Heart left ventricle (tissue), 13 donors: ENCODE results near the gene MYOF.

Source experiments
- POLR2A ChIP-seq, 2 donors: fragments of 450-650 bp; IDR thresholded peaks; one replicate each; pipeline ENCODE4 v1.6.1; 2017; ENCODE audit warnings: antibody characterized with exemption in 2 of 2, mild to moderate bottlenecking in 2 of 2, moderate library complexity in 2 of 2
- TF ChIP-seq, protein P1 (sequence below), 12 donors: fragments of 200-600 bp; sonication (generic) in 4 of 12; IDR thresholded peaks; one replicate each; pipeline versions ENCODE4 v1.5.0 to v1.8.0; 2018 to 2022; ENCODE audit warnings: antibody characterized with exemption in 12 of 12, mild to moderate bottlenecking in 5 of 12
- donor health status: ischemic (EF 13 %, LVEDD 7.1; RV severe dilation, severe dysfunction).
- donor health status: DM: no; HTN: yes; CAD: no.
- donor health status: DM: no; HTN: no; CAD: no.
- donor health status: ischemic (EF 25% LVEDD 6.9; RV normal size, moderate dysfunction).
- donor health status: ischemic (EF 25% LVEDD 5.7; RV mildly dilated, moderate dysfunction).
- donor health status: ischemic (EF 35%, LVEDD 5.7; RV mildly dilated, moderate dysfunction).
- donor health status: nonischemic (EF 11% LVEDD 7.7; RV severe dilation, severe dysfunction).
- donor health status: DM: yes; HTN: yes; CAD: no.
- donor health status: PGD.
- donor health status: ischemic (EF 29% LVEDD 5.4; RV normal size, mild dysfunction).
- donor health status: nonischemic (EF 23%, LVEDD 6.1; RV moderate dilation, normal function).

DNA sequence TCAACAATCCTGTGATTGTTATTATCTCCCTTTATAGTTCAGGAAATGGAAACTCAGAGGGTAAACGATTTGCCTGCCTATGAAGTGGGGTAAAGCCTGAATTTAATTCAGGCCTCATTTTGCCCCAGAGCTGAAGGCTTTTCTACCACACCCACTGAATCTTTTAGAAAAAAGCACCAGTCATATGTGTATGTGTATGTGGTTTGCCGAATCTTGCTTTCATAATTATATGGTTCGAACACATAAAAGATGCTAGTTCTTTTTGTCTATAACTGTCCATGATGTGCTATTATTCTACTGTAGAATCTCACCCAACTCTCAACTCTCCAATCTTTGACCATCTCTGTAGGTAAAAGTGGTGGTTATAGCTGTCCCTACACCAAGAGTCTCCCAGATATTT is 83.6 kb downstream of the MYOF start:
- no peak for TF ChIP-seq POLR2A (IDR thresholded peaks at IDR 0.05)
- TF ChIP-seq, protein P1, sequence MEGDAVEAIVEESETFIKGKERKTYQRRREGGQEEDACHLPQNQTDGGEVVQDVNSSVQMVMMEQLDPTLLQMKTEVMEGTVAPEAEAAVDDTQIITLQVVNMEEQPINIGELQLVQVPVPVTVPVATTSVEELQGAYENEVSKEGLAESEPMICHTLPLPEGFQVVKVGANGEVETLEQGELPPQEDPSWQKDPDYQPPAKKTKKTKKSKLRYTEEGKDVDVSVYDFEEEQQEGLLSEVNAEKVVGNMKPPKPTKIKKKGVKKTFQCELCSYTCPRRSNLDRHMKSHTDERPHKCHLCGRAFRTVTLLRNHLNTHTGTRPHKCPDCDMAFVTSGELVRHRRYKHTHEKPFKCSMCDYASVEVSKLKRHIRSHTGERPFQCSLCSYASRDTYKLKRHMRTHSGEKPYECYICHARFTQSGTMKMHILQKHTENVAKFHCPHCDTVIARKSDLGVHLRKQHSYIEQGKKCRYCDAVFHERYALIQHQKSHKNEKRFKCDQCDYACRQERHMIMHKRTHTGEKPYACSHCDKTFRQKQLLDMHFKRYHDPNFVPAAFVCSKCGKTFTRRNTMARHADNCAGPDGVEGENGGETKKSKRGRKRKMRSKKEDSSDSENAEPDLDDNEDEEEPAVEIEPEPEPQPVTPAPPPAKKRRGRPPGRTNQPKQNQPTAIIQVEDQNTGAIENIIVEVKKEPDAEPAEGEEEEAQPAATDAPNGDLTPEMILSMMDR (IDR thresholded peaks at IDR 0.05): no peak
